Sigmoid colon (tissue), 3 donors: Measurements from ENCODE around the gene SAP30BP.

Source experiments
- CTCF ChIP-seq, 4 experiments: fragments of 450-650 bp in 3 of 4; fragments of 200-600 bp in 1 of 4; IDR thresholded peaks; one replicate each; pipeline ENCODE4 v1.5.1; 2016 to 2019; ENCODE audit warnings: antibody characterized with exemption in 4 of 4, mild to moderate bottlenecking in 3 of 4, moderate library complexity in 2 of 4
- POLR2A ChIP-seq, 2 donors: fragments of 450-650 bp; IDR thresholded peaks; one replicate each; pipeline ENCODE4 v1.6.1; 2016; ENCODE audit warnings: antibody characterized with exemption in 2 of 2, mild to moderate bottlenecking in 2 of 2, moderate library complexity in 2 of 2

DNA sequence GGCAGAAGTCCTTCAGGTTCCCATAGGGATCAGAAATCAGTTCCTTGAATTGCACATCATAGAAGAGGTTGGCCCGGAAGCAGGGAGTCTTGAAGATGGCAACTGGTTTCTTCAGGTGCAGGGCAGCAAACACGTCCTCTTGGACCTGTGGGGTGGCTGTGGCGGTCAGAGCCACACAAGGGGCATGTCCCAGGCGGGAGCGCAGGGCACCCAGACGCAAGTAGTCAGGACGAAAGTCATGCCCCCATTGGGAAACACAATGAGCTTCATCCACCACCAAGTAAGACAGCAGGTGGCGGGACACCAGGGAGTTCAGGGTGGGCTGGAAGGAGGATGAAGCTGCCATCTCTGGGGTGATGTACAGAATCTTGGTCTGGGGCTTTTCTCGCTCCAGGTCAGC lies 4.6 kb upstream of the SAP30BP start:
- TF ChIP-seq CTCF (IDR thresholded peaks at IDR 0.05) (no peak), POLR2A (IDR thresholded peaks at IDR 0.05) (no peak)
